GM12872 (cell line): ENCODE results near the gene TBL1X.

Experiments
- TF ChIP-seq, protein P1 (sequence below): IDR thresholded peaks from 3 replicates; pipeline ENCODE4 v1.5.1; 2011; ENCODE audit warnings: low read depth, mild to moderate bottlenecking, low read length, moderate library complexity; ENCODE audit not compliant: insufficient read depth

TBL1X gene

DNA sequence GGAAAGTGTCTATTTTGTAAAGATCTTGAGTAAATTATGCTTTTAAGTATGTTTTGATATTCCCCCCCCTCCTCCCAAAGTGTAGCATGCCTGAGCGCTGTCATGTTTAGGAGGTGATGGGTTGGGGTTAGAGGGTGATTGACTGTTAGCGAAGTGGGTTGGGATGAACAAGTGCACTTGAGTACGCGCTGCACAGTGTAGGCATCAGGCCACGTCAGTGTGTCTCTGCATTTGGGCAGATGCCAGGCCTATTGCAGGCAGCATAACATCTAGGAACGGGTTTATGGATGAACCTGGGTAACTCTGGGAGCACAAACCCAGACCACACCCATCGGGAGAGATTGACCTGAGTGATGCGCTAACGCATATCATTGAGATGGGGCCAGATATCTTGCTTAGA, 111.2 kb downstream of the TBL1X start:
- TF ChIP-seq, protein P1, sequence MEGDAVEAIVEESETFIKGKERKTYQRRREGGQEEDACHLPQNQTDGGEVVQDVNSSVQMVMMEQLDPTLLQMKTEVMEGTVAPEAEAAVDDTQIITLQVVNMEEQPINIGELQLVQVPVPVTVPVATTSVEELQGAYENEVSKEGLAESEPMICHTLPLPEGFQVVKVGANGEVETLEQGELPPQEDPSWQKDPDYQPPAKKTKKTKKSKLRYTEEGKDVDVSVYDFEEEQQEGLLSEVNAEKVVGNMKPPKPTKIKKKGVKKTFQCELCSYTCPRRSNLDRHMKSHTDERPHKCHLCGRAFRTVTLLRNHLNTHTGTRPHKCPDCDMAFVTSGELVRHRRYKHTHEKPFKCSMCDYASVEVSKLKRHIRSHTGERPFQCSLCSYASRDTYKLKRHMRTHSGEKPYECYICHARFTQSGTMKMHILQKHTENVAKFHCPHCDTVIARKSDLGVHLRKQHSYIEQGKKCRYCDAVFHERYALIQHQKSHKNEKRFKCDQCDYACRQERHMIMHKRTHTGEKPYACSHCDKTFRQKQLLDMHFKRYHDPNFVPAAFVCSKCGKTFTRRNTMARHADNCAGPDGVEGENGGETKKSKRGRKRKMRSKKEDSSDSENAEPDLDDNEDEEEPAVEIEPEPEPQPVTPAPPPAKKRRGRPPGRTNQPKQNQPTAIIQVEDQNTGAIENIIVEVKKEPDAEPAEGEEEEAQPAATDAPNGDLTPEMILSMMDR, result no peak

DNA sequence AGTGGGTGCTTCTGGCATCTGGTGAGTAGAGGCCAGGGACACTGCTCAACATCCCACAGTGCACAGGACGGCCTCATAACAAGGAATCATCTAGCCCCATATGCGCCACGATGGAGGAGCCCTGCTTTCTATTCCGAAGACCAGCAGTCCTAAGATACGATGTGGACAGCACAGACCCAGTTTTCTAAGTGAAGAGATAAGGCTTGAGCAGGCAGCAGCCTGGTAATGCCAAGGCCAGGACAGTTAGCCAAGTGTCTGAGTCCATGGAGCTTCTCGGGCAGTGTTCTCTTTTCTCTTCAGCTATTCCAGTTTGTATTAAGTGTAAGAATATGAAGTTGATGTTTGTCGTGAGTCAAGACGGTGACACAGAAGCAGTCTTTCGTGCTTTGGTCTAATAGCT, 112.7 kb downstream of the TBL1X start:
- TF ChIP-seq, protein P1, result no peak

DNA sequence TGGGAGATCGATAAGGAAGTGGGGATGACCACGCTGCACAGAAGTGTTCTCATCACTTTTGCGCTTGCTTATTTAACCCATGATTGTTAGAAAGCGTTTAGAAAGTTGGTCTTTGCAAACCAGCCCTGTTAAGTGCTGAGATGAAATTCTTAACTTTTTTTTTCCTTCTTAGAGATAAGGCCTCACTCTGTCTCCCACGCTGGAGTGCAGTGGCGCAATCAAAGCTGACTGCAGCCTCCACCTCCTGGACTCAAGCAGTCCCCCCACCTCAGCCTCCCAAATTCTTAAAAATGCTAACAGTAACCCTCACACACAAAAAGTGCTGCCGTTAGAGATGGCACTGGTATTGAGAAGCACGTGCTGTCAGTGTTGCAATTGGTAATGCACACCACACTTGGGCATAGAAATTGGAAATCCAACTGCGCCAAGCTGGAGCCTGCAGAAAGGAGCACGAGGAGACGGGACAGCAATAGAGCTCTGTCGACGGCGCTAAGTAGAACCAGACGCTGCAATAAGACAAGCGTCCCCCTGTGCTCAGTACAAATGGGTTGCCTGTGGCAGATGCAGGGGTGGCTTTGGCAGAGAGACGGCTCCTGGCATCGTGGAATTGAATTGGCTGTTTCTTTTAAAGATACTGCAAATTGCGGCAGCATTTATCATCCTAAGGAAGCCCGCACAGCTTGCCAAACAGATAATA, 113.4 kb downstream of the TBL1X start:
- TF ChIP-seq, protein P1, result no peak

DNA sequence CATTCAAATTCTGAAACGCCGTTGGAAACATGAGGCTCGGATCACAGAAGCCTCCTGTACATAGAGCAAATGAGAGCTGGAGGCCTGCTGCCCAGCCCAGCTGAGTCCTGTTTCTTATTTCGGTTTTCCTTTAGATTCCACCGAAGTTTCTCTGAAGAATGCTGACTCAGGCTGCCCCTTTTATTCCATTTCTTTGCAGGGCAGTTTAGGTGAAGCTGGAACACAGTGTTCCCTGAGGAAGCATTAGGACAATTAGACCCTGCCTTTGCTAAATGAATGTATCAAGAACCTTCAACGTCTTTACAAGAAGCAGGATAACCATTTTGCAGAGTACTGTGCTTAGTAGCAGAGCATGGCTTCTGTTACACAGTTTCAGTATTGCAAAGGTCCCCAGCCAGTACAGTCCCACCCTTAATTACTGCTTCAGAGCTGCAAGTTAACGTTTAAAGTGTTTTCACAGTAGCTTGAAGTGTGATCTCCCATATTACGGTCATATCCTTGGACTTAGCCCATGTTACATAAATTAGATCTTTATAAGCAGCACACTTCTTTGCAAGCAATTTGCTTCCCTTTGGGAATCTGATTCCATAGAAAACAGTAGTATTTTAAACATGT, 117.0 kb downstream of the TBL1X start:
- TF ChIP-seq, protein P1, result no peak

DNA sequence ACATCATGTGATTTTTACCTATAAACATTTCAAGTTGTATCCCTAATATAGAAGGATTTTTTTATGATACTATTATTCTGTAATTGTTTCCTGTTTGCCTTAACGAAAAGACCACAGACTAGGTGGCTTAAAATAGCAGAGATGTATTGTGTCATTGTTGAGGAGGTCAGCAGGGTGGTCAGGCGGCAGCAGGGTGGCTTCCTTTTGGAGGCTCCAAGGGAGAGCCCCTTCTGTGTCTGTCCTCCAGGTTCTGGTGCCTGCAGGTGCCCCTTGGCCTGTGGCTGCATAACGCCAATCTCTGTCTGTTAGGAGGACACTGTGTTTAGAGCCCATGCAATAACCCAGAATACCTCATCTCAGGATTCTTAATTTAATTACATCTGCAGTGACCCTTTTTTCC, 118.1 kb downstream of the TBL1X start:
- TF ChIP-seq, protein P1, result no peak

DNA sequence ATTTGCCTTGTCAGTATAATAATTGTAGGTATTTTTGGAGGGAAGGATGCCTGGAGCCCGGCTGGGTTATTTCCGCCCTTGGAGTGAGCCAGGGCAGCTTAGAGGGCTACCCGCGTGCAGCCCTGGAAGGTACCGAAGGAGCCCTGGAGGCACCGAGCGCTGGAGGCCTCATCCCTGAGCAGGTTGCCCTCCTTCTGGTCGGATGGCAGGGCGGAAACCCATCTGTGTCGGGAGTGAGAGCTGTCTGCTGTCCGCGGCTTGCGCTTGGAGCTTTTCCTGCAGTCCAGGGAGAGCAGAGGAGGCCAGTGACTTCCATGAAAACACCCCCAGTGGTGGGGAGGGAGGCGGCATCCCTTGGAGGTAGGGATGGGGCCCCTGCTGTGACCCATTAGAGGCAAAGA, 122.1 kb downstream of the TBL1X start:
- TF ChIP-seq, protein P1, result no peak

DNA sequence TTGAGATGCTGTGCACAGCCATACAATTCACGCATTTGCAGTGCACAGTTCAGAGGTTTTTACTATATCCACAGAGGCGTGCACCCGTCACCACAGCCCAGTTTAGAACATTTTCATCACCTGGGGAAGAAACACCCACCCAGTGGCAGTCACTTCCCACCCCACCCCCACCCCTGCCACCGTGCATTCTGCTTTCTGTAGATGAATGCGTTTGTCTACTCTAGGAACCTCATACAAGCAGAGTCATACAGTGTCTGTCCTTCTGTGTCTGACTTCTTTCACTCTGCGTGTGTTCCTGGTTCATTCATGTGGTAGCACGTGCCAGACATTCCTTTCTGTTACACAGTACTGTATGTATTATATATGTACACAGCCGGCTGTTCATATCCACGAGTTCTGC, 122.8 kb downstream of the TBL1X start:
- TF ChIP-seq, protein P1, result no peak
